Fibroblast of skin of left quadriceps (primary cell): ENCODE results near the gene SYN1.

ENCODE experiments used
- DNase-seq, 2 experiments: peaks; one replicate each; pipeline ENCODE4 v3.0.0-alpha.2; 2013; ENCODE audit warnings: low read depth in 2 of 2

SYN1 gene

DNA sequence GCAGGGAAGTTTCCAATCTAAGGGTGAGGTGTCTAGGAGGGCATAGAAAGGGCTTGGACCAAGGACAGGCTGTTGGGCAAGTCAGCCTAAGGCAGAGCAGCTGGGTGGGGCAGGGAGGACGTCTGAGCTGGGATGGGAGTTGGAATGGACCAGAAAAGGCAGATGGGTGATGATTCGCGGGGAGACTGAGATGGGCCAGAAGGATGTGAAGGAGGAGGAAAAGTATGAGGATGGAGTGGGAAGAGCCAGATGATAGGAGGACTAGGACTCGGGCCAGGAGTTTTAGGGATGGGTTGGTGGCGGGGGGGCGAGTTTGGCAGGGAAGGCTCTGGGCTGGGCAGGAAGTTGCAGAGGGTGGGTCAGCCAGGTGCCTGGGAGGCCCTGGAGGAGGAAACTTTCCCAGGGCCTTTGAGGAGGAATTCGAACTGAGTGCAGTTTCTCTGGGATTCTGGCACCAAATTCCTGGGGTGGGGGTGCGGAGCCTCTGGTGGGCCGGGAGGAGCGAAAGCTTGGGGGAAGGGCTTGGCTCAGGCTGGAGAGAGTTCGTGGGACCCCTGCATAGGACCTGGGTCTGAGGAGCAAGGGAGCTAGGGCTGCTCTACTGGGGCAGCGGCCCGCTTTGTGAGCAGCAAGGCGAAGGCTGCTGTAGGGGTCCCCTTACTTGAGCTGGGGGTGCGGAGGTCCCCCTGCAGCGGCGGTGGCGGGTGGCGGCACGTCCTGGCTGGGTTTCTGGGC lies 46.1 kb downstream of the SYN1 start:
- DNase-seq: no peak

DNA sequence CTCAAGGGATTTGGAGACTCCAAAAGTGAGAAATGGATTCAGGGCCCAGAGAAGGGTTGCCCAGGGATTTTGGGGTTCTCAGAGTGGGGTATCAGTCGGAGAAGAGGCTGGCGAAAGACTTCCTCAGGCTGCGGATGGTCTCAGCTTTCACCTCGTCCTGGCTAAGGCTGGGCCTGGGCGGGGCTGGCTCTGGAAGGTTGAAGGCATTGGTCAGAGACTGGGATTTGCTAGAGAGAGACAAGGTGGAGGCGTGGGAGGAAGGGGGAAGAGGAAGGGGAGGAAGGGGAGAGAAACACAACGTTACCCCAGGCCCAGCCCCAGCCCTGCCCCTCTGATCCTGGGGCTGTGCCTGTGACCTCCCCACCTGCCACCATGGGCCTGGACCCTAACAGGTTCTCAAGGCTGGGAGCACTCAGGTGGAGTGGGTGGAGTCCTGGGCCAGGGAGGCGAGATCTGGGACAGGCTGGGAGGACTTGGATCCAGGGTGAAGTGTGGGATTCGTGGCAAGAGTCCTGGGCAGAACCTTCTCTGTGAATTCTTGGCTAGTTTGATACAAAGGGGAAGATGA lies 46.8 kb downstream of the SYN1 start:
- DNase-seq: no peak

DNA sequence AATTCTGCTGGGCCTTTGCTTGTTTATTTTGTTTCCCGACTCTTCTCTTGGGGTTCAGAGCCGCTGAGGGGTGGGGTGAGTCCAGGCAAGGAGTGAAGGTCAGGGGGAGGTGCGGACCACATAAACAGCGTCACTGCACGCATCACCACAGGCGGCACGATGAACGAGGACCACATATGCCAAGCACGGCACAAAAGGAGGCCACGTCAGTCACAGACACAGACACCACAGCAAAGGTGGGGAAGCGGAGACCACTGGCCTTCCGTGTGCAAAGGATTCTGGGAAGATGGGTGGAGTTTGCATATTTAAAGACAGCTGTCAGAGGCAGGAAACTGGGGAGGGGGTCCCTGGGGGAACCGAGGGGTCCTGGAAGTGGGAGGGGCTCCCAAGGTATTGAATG lies 47.8 kb downstream of the SYN1 start:
- DNase-seq: no peak

DNA sequence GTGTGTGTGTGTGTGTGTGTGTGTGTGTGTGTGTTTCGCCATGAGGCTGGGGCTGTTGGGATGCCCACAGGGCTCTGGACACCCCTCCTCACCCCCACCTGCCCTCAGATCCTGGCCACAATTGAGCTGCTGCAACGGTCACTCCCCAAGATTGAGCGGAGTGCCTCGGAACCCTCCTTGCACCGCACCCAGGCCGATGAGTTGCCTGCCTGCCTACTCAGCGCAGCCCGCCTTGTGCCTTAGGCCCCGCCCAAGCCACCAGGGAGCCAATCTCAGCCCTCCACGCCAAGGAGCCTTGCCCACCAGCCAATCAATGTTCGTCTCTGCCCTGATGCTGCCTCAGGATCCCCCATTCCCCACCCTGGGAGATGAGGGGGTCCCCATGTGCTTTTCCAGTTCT lies 48.4 kb downstream of the SYN1 start:
- no peak for DNase-seq

DNA sequence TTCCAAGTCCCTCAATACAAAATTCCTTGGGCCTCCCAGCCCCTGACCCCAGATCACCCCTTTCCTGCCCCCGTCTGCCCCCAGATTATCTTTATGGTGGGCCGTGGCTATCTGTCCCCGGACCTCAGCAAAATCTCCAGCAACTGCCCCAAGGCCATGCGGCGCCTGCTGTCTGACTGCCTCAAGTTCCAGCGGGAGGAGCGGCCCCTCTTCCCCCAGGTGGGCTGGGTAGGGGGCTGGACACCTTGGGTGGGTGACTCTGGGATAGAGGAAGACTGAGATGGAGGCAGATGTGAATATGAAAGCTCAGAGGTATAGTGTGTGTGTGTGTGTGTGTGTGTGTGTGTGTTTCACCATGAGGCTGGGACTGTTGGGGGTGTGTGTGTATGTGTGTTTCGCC lies 48.9 kb downstream of the SYN1 start:
- no peak for DNase-seq

DNA sequence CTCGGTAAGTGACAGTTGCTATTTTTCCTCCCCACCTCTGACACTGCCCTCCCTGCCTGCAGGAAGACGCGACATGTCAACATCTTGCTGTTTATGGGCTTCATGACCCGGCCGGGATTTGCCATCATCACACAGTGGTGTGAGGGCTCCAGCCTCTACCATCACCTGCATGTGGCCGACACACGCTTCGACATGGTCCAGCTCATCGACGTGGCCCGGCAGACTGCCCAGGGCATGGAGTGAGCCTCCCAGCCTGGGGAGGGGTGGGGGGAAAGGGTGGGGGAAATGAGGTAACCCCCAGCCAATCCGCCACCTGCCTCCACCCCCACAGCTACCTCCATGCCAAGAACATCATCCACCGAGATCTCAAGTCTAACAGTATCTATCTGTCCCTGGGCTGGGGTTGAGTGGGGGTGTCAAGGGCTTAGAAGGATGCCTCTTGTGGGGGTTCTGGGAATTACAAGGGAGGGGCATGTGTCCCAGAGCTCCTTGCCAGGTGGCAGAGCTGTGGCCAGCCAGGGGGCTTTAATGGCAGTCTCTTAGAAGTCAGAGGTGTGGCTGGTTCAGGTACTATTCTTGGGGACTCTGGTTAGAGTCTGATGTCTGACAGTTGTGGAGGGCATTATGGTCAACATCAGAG lies 50.9 kb downstream of the SYN1 start:
- DNase-seq: no peak

DNA sequence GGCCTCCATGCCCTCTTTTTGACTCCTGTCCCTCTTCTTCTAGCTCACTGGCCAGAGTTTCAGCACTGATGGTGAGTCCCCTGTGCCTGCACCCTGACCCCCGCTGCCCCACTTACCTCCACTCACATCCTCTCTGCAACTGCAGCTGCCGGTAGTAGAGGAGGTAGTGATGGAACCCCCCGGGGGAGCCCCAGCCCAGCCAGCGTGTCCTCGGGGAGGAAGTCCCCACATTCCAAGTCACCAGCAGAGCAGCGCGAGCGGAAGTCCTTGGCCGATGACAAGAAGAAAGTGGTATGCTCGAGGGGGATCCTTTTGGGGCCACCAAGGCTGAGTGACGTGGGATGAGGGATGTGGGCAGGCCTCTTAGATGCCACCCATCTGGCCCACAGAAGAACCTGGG lies 52.8 kb downstream of the SYN1 start:
- no peak for DNase-seq

DNA sequence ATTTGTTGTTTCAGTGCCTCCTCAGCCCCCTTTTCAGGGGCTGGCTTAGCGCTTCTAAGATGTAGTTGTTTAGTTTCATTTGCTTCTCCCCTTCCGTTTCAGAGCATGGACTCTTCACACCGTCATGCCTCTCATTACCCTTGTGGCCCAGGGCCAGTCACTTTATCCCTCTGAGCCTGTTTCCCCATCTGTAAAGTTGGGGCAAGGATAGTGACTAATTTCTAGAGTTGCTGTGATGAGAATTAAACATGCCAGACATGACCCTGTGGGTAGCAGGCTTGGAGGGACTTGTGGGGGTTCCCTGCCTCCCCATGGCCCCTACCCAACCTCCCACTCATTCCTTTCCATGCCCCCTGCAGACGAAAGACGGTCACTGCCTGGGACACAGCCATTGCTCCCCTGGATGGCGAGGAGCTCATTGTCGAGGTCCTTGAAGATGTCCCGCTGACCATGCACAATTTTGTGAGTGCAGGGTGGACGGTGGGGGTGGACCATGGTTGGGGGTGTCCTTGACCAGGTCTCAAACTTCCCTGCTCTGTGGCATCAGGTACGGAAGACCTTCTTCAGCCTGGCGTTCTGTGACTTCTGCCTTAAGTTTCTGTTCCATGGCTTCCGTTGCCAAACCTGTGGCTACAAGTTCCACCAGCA lies 55.1 kb downstream of the SYN1 start:
- no peak for DNase-seq

DNA sequence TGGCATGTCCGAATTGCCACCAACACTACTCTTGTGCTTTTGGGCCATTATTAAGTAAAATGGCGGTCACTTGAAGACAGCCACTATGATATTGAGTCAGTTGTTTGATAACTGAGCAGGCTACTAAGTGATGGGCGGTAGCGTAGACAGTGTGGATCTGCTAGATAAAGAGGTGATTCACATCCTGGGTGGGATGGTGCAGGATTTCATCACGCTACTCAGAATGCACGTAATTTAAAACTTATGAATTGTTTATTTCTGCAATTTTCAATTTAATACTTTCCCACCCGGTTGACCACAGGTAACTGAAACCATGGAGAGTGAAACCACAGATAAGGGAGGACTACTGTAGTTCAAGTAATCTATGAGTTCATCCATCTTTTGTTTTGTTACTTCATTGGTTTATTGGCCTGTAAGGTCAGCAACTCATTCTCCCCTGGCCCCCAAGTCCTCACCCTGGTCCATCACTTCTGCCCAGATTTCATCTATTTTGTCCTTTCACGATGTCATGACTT lies 55.8 kb downstream of the SYN1 start:
- no peak for DNase-seq

DNA sequence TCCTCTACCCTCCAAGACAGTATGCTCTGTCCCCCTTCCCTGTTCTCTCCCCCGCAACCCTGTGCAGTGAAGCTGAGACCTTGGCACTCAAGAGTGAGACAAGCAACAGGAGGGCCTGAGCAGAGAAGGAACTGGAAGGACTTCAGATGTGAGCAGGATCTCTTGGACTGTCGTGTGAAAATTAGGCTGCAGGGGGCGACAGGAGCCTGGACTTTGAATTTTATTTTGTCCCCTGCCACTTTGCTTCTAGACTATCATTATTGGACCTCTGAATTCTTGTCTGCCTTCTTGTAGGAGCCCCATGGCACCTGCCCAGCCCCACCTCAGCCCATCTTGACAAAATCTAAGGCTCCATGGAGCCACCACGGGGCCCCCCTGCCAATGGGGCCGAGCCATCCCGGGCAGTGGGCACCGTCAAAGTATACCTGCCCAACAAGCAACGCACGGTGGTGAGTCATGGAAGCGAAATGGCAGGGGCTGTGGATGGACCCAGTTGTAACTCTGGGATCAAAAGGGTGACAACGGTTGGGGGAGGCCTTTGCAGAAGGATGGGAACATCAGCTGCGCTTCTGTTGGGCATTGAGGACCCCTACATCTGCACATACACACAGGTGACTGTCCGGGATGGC lies 56.9 kb downstream of the SYN1 start:
- no peak for DNase-seq

DNA sequence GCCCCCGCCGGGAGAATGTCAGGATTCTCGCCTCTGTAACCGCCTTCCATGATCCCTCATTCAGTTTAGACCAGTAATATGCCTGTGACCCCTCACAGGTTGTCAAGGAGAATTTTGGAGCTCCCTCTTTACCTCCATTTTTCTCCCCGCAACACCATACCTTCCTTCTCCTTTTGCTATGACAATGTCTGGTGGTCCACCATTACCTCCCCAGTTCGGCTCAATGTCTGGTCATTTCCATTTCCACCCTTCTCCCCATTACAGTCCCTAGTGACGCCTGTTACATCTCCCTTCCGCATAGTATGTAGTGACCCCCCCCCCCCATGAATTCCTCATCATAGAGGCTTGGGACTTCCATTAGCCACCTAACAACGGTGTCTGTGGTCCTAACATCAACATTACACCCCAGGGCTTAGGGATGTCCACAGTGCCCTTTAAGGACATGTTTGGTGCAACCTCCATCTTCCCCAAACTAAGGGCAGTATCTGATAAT lies 58.0 kb downstream of the SYN1 start:
- DNase-seq: no peak

DNA sequence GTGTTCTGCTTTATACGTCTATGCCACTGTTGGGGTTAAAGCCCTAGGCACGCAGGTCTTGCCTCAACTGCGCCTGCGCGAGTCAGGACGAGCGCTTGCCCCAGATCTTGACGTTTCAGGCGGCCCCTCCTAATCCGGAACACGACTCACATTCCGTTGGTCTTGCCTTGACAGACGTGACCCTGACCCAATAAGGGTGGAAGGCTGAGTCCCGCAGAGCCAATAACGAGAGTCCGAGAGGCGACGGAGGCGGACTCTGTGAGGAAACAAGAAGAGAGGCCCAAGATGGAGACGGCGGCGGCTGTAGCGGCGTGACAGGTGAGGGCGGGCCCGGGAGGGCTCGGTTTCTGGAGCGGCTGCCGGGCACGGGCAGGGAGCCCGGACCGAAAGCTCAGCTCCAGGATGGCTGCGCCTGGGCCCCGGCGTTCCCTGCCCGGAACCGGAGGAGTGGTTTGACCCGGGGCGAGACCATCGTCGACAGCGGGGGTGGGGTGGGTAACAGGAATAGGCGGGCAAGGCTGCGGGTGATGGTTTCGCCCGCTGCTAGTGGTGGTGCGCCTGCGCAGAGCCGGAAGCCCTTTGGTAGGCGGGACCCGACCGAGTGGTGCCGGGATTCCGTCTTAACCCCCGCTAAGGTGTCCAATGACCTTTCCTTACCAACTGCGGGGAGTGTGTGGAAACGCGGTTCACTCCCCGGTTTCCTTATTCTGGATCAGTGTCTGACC lies 58.6 kb downstream of the SYN1 start, which contains the start of gene ARAF:
Gene ARAF, plus strand, starts transcription at position 272 of the 725 bp plus-strand sequence. CDS start 1,763 bp downstream, outside the sequence.
- peak; percentile 99 for DNase-seq

DNA sequence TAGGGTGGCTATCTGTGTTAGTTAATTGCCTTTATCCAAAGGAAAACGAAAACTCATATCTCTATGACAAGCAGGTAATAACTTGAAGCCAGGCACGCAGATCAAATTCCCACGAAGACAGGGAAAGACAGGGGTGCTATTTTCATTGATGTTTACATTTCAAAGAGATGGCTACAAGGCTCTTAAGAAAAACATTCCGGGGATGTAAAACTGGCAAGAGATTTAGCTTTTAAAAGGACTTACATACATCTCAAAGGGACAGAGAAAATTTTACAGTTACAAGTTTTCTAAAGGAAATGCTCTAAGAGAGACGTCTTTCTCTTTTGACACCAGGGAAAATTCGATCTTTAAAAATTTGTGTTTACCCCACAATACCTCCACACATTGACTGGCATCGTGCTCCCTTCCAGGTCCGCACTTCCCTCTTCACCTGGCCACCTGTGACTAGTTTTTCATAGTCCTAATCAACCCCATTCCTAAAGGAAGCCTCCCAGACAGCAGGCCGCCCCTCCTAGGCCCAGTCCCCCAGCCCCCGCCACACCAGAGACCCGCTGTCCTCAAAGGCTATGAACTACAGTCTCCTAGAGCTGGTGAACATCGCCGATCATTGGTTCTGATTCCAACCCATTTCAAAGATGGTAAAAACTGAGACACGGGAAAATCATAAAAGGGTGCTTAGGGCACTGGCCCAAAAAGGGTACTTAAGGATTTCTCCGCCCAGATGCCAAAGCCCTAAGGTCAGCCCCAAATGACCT lies 59.3 kb downstream of the SYN1 start:
- no peak for DNase-seq

DNA sequence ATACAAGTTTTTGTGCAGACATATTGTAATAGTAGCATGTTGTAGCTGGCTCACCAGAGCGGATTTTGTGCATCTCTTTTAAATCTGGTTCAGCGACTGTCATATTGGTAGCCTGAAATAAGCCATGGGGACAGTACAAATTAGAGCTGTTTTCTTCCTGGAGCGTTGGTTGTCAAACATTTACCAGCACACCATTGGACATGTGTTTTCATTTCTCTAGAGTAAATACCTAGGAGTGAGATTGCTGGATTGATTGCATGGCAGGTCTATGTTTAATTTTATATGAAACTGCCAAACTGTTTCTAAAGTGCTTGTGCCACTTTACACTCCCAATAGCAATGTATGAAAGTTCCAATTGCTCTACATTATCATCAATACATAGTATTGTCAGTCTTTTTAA lies 61.2 kb downstream of the SYN1 start:
- no peak for DNase-seq

DNA sequence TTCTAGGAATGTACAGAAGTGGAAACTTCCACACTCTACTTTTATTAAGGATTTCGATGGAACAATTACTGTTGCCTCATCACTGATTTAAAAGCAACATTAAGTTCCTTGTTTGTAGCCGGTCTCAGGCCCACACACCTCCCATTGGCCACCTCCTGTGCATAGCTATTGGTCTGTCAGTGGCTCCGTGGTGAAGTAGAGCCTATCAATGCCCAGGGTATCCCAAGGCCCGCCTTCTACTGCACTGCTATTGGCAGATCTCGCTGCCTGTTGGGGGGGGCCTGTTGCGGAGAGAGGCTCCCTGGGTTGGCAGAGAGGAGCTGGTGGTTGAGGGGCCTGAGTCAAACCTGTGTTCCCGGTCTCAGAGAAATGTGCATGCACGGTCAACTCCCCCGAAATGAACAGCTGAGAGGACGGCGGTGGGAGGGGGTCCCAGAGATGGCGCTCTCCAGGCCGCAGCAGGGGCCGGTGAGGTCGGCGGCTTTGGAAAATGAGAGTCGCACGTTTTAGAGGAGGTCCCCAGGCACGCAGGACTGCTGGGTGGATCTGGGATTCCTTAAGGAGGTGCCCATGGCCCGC lies 63.5 kb downstream of the SYN1 start:
- DNase-seq: peak; percentile 83 to 84

DNA sequence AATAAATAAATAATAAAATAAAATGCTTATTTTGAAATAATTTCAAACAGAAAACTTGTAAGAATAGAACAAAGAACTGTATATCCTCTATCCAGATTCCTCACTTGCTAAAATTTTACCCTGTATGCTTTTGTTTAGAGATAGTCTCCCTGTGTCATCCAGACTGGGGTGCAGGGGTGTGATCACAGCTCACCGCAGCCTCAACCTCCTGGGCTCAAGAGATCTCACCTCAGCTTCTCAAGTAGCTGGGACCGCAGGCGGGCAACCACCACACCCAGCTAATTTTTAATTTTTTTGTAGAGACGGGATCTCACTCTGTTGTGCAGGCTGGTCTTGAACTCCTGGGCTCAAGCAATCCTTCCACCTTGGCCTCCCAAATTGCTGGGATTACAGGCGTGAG lies 76.2 kb downstream of the SYN1 start:
- DNase-seq: no peak

DNA sequence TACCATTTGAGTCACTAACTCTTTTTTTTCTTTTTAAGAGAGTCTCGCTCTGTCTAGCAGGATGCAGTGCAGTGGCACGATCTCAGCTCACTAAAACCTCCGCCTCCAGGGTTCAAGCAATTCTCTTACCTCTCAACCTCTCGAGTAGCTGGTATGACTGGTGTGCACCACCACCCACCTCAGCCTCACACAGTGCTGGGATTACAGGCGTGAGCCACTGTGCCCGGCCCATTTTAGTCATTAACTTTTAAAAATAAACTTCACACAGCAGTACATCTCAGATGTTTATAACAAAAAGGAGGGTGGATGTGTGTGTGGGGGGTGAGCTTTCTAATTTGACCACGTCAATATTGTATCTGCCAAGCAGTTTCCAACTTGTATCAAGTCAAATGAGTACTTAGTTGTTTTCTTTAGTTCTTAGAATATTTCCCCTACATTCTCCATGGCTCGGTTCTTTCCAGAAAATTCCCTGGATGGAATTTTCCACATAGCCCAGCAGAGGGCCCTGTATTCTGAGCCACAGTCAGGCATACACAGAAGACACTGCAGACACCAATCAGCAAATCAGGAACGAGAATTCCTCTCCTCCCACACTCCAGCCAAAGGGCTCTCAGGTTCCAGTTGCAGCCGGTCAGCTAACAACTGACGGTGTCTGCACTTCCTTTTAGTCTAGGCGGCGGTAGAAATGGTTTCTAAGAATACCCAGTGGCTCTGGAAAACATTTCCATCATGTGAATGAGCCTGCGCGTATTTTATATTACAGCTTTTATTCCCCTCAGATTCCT lies 78.7 kb downstream of the SYN1 start:
- DNase-seq: peak; percentile 70 to 76

DNA sequence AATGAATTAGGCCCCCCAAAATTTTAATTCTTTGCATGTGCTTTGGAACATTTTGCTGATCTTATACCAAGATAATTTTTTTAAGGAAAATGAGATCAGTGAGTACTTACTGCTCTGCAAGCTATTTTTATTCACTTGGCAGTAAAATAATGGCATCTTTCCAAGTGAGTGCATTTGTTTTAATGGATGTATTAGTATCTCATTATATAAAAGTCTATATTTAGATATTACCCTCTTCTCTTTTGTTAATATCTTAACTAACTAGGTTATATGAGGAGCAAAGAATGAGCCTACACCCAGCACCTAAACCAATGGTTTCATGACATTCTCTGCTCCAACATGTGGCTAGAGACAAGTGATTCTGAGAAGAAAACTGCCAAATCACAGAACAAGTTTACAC lies 79.8 kb downstream of the SYN1 start:
- DNase-seq: no peak

DNA sequence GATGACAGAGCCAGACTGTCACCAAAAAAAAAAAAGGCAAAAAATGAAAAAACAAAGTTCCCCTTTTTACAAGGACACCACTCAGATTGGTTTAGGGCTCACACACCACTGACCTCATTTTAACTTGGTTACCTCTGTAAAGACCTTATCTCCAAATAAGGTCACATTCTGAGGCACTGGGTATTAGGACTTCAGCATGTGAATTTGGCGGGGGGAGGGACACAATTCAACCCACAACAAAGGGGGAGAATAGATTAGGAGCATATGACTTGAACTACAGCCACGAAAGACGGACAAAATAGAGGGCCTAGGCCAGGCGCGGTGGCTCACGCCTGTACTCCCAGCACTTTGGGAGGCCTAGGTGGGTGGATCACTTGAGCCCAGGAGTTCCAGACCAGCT lies 89.6 kb downstream of the SYN1 start:
- no peak for DNase-seq
